RWPE2 (cell line): ENCODE data around the gene NEB.

Experiments
- ATAC-seq: fragments of 200-7000 bp; cut with Tn5 transposase; 3 replicates; pipeline ENCODE4 v1.9.1; 2021; ENCODE audit warnings: low read depth
- DNase-seq: peaks from one replicate; pipeline ENCODE4 v3.0.0-alpha.2; 2020; ENCODE audit warnings: low spot score
- H3K27ac ChIP-seq: fragments of 450-650 bp; 2 replicates; pipeline ENCODE4 v1.5.1; 2017; ENCODE audit warnings: mild to moderate bottlenecking; ENCODE audit not compliant: poor library complexity, severe bottlenecking
- H3K27me3 ChIP-seq: fragments of 250-450 bp; sonication (Bioruptor Pico); 2 replicates; pipeline ENCODE4 v1.5.1; 2021; ENCODE audit warnings: mild to moderate bottlenecking, moderate library complexity; ENCODE audit not compliant: insufficient read depth, poor library complexity, severe bottlenecking
- H3K36me3 ChIP-seq: fragments of 250-450 bp; sonication (Bioruptor Pico); 2 replicates; pipeline ENCODE4 v1.5.1; 2020; ENCODE audit warnings: low read depth, mild to moderate bottlenecking, moderate library complexity
- H3K4me1 ChIP-seq: fragments of 250-450 bp; sonication (Bioruptor Pico); 2 replicates; pipeline ENCODE4 v1.5.1; 2021; ENCODE audit warnings: mild to moderate bottlenecking, moderate library complexity; ENCODE audit not compliant: insufficient read depth, poor library complexity, severe bottlenecking
- H3K4me3 ChIP-seq: fragments of 250-450 bp; sonication (Bioruptor Pico); 2 replicates; pipeline ENCODE4 v1.5.1; 2021; ENCODE audit warnings: mild to moderate bottlenecking, moderate library complexity; ENCODE audit not compliant: severe bottlenecking
- H3K9me3 ChIP-seq: fragments of 250-450 bp; sonication (Bioruptor Pico); 2 replicates; pipeline ENCODE4 v1.5.1; 2021; ENCODE audit warnings: mild to moderate bottlenecking, moderate library complexity; ENCODE audit not compliant: severe bottlenecking
- TF ChIP-seq, protein P1 (sequence below): fragments of 450-650 bp; IDR thresholded peaks from one replicate; pipeline ENCODE4 v1.5.1; 2017; ENCODE audit warnings: mild to moderate bottlenecking, moderate library complexity; ENCODE audit not compliant: poor library complexity, severe bottlenecking

Gene NEB

DNA sequence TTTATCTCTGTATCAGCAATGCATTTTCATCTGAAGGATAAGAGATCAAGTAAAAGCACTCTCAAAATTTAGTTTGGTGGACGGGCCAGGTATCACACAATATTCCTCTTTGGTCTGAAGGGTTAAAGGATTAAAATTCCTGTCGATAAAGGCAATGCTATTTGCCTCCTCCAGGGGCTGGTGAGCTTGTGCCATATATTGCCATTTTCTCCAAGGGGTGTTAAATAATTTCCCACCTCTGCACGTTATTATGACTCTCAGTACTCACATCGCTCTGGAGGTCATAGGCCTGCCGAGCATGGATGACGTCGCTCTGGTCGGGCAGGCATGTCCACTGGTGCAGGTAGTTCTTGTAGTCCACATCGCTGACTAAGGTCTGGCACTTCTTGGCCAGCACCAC, 94.2 kb downstream of the NEB start:
- Histone ChIP-seq H3K36me3 (no peaks in the 10 kb centered on the region), H3K4me3 (no peak overlapping the region), H3K27me3 (no peaks in the 10 kb centered on the region), H3K9me3 (no peaks in the 10 kb centered on the region), H3K4me1 (no peaks in the 10 kb centered on the region), H3K27ac (no peak overlapping the region)
- no peak for ATAC-seq
- TF ChIP-seq, protein P1, sequence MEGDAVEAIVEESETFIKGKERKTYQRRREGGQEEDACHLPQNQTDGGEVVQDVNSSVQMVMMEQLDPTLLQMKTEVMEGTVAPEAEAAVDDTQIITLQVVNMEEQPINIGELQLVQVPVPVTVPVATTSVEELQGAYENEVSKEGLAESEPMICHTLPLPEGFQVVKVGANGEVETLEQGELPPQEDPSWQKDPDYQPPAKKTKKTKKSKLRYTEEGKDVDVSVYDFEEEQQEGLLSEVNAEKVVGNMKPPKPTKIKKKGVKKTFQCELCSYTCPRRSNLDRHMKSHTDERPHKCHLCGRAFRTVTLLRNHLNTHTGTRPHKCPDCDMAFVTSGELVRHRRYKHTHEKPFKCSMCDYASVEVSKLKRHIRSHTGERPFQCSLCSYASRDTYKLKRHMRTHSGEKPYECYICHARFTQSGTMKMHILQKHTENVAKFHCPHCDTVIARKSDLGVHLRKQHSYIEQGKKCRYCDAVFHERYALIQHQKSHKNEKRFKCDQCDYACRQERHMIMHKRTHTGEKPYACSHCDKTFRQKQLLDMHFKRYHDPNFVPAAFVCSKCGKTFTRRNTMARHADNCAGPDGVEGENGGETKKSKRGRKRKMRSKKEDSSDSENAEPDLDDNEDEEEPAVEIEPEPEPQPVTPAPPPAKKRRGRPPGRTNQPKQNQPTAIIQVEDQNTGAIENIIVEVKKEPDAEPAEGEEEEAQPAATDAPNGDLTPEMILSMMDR, result no peak
- no peak for DNase-seq

DNA sequence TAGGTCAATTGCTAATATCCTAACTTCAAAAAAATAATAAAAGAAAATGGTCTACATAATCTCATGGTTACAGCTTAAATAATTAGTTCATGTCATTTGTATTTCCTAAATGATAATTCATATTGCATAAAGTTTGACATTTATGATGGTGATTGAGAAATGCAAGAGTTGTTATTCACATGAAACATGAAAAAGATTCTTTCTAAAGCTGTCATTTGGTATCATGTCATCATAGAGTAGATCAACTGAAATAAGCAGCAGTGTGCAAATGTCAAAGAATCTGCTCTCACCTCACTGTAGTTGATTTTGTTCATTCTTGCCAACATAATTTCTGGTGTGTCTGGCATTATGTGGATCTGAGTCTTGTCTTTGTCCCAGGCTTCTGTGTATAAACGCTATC, 95.3 kb downstream of the NEB start:
- DNase-seq (no peak), ATAC-seq (no peak)
- H3K9me3 ChIP-seq, result no peaks in the 10 kb centered on the region
- H3K4me3 ChIP-seq, result no peak overlapping the region
- H3K4me1 ChIP-seq, result no peaks in the 10 kb centered on the region
- H3K27ac ChIP-seq, result no peak overlapping the region
- H3K36me3 ChIP-seq, result no peaks in the 10 kb centered on the region
- TF ChIP-seq, protein P1, result no peak
- H3K27me3 ChIP-seq, result no peaks in the 10 kb centered on the region

DNA sequence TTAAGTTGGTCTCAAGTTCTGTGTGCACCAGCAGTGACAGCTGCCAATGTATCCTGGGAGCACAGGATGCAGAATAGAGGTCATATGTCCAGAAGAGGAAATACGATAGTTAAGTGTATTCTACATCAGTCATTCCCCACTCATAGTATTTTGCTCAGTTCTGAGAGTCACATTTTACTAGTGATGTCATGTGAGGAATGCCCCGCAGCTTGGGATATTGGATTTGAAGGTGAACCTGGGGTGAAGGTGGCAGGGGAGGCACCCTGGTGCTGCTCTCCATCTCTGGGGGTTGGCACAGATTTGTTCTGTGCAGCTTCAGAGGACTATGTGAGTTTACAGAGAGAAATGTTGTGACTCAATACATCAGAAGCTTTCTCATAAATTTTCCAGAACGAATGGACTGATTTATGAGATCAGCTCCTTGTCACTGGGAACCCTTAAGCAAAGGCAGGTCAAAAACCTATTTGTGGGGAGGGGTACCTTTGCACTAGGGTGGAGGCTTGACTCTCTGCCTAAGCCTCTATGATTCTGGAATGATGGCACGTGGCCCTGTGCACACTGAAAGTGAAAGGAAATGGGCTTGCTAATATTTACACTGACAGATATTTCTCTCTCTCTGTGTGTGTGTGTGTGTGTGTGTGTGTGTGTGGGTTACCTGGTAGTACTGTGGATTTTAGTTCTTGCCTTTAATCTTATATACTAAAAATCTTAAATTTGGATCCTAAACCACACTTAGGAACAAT, 95.9 kb downstream of the NEB start:
- Histone ChIP-seq H3K4me3 (no peak overlapping the region), H3K27ac (no peak overlapping the region), H3K36me3 (no peaks in the 10 kb centered on the region), H3K27me3 (no peaks in the 10 kb centered on the region), H3K4me1 (no peaks in the 10 kb centered on the region), H3K9me3 (no peaks in the 10 kb centered on the region)
- ATAC-seq (peak; percentile 41), DNase-seq (no peak)
- TF ChIP-seq, protein P1, result no peak

DNA sequence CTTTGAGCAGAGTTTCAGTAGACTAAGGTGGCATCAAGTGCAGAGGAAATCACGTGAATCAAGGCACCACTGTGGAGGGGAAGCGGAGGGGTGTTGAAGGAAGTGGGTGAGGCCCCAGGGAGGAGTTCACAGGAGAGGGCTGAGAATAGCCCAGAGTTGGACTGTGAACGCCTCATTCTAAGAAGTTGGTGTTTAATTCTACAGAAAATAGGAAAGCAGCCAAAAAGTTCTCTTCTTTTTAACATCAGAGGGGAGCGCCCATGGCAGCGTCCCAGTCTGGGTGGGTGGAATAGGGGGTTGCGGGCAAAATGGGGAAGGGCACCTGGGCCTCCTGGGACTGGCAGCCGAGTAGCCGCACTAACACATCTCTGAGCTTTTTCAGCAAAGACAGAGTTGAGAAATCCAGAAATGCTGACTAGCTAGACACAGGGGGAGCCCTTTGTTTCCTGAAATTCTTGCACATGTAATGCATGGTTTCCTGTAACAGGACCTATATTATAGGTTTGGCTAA, 97.0 kb downstream of the NEB start:
- ATAC-seq (no peak), DNase-seq (no peak)
- TF ChIP-seq, protein P1, result no peak
- Histone ChIP-seq H3K36me3 (no peaks in the 10 kb centered on the region), H3K4me3 (no peak overlapping the region), H3K4me1 (no peaks in the 10 kb centered on the region), H3K9me3 (no peaks in the 10 kb centered on the region), H3K27me3 (no peaks in the 10 kb centered on the region), H3K27ac (no peak overlapping the region)
